ENCODE data around the gene IL23A. TPM values are rescaled to one million over a fixed set of nuclear protein-coding genes. Genes with fewer than 3 reads are reported as not detected.

Gene IL23A
- total and polyA plus RNA-seq, 2 experiments from 2014 or later: 0.63 TPM; not detected in 1

DNA sequence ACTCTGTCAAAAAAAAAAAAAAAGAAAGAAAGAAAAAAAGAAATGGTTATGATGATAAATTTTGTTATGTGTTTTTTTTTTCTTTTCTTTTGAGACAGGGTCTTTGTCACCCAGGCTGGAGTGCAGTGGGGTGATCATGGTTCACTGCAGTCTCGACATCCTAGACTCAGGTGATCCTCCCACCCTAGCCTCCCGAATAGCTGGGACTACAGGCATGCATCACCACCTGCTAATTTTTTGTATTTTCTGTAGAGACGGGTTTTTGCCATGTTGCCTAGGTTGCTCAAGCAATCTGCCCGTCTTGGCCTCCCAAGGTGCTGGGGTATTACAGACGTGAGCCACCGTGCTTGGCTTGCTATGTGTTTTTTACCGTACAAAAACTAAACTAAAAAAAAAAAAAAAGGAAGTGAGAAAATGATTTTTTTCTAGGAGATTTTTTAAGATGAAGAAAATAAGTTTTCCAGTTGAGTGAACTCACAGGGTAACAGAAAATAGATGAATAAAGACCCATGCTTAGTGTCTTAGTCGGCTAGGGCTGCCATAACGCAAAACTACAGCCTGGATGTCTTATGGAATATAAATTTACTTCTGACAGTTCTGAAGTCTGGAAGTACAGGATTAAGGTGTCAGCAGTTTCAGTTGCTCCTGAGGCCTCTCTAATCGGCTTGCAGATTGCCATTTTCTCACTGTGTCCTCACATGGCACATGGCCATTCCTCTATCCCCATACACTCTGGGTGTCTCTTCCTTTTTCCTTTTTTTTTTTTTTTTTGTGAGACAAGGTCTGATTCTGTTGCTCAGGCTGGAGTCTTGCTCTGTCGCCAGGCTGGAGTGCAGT lies 37.1 kb downstream of the IL23A start:
- no peaks in the 10 kb centered on the region for H3K9me3 ChIP-seq (ENCODE audit: low read depth)
- TF ChIP-seq, protein P1, sequence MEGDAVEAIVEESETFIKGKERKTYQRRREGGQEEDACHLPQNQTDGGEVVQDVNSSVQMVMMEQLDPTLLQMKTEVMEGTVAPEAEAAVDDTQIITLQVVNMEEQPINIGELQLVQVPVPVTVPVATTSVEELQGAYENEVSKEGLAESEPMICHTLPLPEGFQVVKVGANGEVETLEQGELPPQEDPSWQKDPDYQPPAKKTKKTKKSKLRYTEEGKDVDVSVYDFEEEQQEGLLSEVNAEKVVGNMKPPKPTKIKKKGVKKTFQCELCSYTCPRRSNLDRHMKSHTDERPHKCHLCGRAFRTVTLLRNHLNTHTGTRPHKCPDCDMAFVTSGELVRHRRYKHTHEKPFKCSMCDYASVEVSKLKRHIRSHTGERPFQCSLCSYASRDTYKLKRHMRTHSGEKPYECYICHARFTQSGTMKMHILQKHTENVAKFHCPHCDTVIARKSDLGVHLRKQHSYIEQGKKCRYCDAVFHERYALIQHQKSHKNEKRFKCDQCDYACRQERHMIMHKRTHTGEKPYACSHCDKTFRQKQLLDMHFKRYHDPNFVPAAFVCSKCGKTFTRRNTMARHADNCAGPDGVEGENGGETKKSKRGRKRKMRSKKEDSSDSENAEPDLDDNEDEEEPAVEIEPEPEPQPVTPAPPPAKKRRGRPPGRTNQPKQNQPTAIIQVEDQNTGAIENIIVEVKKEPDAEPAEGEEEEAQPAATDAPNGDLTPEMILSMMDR (IDR thresholded peaks at IDR 0.05; ENCODE audit: low read depth, low read length): no peak
- no peak overlapping the region for H3K27ac ChIP-seq
- no peaks in the 10 kb centered on the region for H3K36me3 ChIP-seq
- DNase-seq (ENCODE audit: low read depth in 1 of 2, low spot score in 1 of 2): no peak
- H3K27me3 ChIP-seq: no peaks in the 10 kb centered on the region
- no peak overlapping the region for H3K4me3 ChIP-seq
- H3K4me1 ChIP-seq (ENCODE audit: low read depth): no peaks in the 10 kb centered on the region

DNA sequence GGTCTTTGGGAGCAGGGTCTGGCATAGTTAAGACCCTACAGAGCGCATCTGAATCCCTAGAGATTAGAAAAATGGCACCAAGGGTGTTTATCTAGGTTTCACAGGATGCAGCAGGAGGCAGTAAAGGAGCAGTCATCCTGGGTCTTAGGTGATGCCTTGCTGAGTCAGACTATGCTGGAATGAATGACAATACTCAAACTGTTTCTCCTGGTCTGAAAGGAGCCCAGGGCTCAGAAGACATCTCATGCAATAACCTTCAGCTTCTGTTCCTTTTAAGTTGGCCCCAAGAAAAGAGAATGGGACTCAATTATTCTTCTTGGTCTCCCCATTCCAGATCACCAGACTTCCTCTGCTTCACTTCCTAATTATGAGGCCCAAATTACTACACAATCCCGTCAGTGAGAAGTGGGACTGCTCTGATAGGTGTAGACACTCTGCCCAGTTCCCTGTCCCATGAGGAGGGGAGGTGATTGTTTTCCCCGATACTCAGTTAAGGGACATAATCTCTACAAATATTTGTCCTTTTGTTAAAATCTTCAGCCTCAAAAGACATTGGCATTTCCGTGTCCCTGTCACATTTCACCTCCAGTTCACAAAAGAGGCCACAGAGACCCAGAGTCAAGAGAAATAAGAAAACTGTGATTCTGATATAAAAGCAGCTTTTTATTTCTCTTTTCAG lies 38.8 kb downstream of the IL23A start:
- Histone ChIP-seq H3K4me3 (no peak overlapping the region), H3K36me3 (no peaks in the 10 kb centered on the region), H3K27ac (no peak overlapping the region), H3K27me3 (no peaks in the 10 kb centered on the region), H3K9me3 (ENCODE audit: low read depth) (no peaks in the 10 kb centered on the region), H3K4me1 (ENCODE audit: low read depth) (no peaks in the 10 kb centered on the region)
- TF ChIP-seq, protein P1 (IDR thresholded peaks at IDR 0.05; ENCODE audit: low read depth, low read length): no peak
- no peak for DNase-seq (ENCODE audit: low read depth in 1 of 2, low spot score in 1 of 2)

DNA sequence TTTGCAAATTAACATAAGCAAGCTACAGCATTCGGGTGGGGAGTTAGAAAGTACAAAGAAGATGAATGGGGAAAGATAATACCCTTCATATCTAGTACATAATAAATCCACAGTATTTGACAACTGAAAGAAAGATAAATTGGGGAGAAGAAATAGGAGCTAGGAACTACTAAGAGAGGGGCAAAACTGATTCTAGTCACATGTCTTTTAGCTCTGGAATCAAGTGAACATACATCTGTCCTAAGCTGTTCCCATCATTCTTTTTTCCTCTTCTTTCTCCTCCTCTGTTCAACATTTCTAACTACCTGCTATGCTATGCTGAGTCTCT lies 39.3 kb downstream of the IL23A start:
- H3K27me3 ChIP-seq: no peaks in the 10 kb centered on the region
- no peaks in the 10 kb centered on the region for H3K9me3 ChIP-seq (ENCODE audit: low read depth)
- H3K36me3 ChIP-seq: no peaks in the 10 kb centered on the region
- no peak overlapping the region for H3K27ac ChIP-seq
- no peak for DNase-seq (ENCODE audit: low read depth in 1 of 2, low spot score in 1 of 2)
- H3K4me1 ChIP-seq (ENCODE audit: low read depth): no peaks in the 10 kb centered on the region
- no peak overlapping the region for H3K4me3 ChIP-seq
- TF ChIP-seq, protein P1 (IDR thresholded peaks at IDR 0.05; ENCODE audit: low read depth, low read length): no peak

DNA sequence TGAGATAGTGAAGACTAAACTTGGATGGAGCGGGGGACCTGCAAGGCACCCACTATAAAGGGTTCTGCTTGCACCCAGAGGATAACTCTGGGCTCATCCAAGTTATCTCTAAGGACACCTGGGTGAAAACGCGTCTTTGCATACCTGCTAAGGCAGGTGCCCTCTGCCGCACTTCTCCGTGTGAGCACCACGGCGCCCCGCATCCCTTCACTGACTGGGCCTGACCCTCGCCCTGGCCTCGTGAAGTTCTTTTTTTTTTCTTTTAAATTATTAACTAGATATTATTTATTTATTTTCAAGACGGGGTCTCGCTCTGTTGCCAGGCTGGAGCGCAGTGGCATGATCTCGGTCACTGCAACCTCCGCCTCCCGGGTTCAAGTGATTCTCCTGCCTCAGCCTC lies 43.9 kb downstream of the IL23A start:
- Histone ChIP-seq H3K27ac (no peak overlapping the region), H3K36me3 (no peaks in the 10 kb centered on the region), H3K4me1 (ENCODE audit: low read depth) (no peaks in the 10 kb centered on the region), H3K4me3 (no peak overlapping the region), H3K9me3 (ENCODE audit: low read depth) (no peaks in the 10 kb centered on the region), H3K27me3 (no peaks in the 10 kb centered on the region)
- DNase-seq (ENCODE audit: low read depth in 1 of 2, low spot score in 1 of 2): no peak
- TF ChIP-seq, protein P1 (IDR thresholded peaks at IDR 0.05; ENCODE audit: low read depth, low read length): no peak

DNA sequence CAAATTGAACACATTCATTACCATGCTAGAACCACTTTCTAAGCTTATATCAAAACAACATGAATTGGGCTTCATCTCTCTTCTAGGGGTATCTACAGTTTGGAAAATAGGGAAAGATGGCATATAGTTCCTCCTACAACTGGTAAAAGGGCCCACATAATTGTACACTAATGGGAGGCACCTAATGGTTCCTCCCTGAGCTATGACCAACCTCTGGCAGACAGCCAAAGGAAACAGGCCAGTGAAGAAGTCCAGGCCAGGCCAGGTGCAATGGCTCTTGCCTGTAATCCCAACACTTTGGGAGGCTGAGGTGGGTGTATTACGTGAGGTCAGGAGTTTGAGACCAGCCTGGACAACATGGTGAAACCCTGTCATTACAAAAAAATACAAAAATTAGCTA lies 47.2 kb downstream of the IL23A start:
- Histone ChIP-seq H3K4me3 (no peak overlapping the region), H3K9me3 (ENCODE audit: low read depth) (no peaks in the 10 kb centered on the region), H3K4me1 (ENCODE audit: low read depth) (no peaks in the 10 kb centered on the region), H3K27ac (no peak overlapping the region), H3K27me3 (no peaks in the 10 kb centered on the region), H3K36me3 (no peaks in the 10 kb centered on the region)
- TF ChIP-seq, protein P1 (IDR thresholded peaks at IDR 0.05; ENCODE audit: low read depth, low read length): no peak
- DNase-seq (ENCODE audit: low read depth in 1 of 2, low spot score in 1 of 2): peak in 1 of 2 donors; percentile 6

Data from cardiac muscle cell (in vitro differentiated cells and primary cell).